HG02610 (cell line): ENCODE measurements around the gene ADAM30.

ENCODE experiments used
- ATAC-seq: cut with Tn5 transposase; IDR thresholded peaks from one replicate; pipeline ENCODE4 v1.9.1; 2021; ENCODE audit warnings: mild to moderate bottlenecking, moderate library complexity; ENCODE audit not compliant: unreplicated experiment

Gene ADAM30

GRCh38 chr1:119909890-119910596, 13.7 kb upstream of the ADAM30 start:
- no peak for ATAC-seq

- no peak for ATAC-seq
Observed at GRCh38 chr1:119908661-119909060, 12.3 kb upstream of the ADAM30 start.

GRCh38 chr1:119906927-119907652, 10.8 kb upstream of the ADAM30 start:
- no peak for ATAC-seq

- ATAC-seq = no peak
Observed at GRCh38 chr1:119903443-119903835, 7.1 kb upstream of the ADAM30 start.

GRCh38 chr1:119902775-119903442, 6.6 kb upstream of the ADAM30 start:
- no peak for ATAC-seq

GRCh38 chr1:119898981-119899720, 2.8 kb upstream of the ADAM30 start:
- no peak for ATAC-seq

- ATAC-seq = no peak
Observed at GRCh38 chr1:119898530-119898929, 2.2 kb upstream of the ADAM30 start.

- ATAC-seq = no peak
Observed at GRCh38 chr1:119895102-119895501, 1.2 kb downstream of the ADAM30 start.

- no peak for ATAC-seq
Observed at GRCh38 chr1:119893827-119894700, 2.3 kb downstream of the ADAM30 start.

- ATAC-seq = no peak
Observed at GRCh38 chr1:119893238-119893791, 3.0 kb downstream of the ADAM30 start.

- no peak for ATAC-seq
Observed at GRCh38 chr1:119891386-119891785, 4.9 kb downstream of the ADAM30 start.

GRCh38 chr1:119888476-119888875, 7.8 kb downstream of the ADAM30 start:
- ATAC-seq = no peak

- no peak for ATAC-seq
Observed at GRCh38 chr1:119887427-119887826, 8.9 kb downstream of the ADAM30 start.

GRCh38 chr1:119885903-119886783, 10.2 kb downstream of the ADAM30 start:
- no peak for ATAC-seq

- no peak for ATAC-seq
Observed at GRCh38 chr1:119884711-119885110, 11.6 kb downstream of the ADAM30 start.

GRCh38 chr1:119883826-119884225, 12.5 kb downstream of the ADAM30 start:
- ATAC-seq = no peak

GRCh38 chr1:119882132-119883049, 13.9 kb downstream of the ADAM30 start:
- ATAC-seq = no peak
